Fibroblast of villous mesenchyme (primary cell): ENCODE measurements around the gene RXRA. TPM values are rescaled to one million over a fixed set of nuclear protein-coding genes. Genes with fewer than 3 reads are reported as not detected.
A peak's percentile ranks its signal among the peaks of the same experiment; 100 is the strongest.

ENCODE experiments used
- DNase-seq: peaks from one replicate; pipeline ENCODE4 v3.0.0-alpha.2; 2010; ENCODE audit warnings: low read depth
- H3K4me3 ChIP-seq: 2 replicates; pipeline ENCODE4 v1.5.1; 2011; ENCODE audit warnings: low read depth, mild to moderate bottlenecking, low read length
- total RNA-seq: library from RNA; depleted of rRNA; stranded (reverse); fragments of >200 nt; gene quantifications from 2 replicates; pipeline ENCODE4 v1.2.3, GENCODE V29; 2012
- TF ChIP-seq, protein P1 (sequence below): IDR thresholded peaks from 2 replicates; pipeline ENCODE4 v1.5.1; 2012; ENCODE audit warnings: low read depth, mild to moderate bottlenecking, low read length; ENCODE audit not compliant: insufficient read depth

Gene RXRA
- total RNA-seq, 1 donor, result 16.0 TPM

DNA sequence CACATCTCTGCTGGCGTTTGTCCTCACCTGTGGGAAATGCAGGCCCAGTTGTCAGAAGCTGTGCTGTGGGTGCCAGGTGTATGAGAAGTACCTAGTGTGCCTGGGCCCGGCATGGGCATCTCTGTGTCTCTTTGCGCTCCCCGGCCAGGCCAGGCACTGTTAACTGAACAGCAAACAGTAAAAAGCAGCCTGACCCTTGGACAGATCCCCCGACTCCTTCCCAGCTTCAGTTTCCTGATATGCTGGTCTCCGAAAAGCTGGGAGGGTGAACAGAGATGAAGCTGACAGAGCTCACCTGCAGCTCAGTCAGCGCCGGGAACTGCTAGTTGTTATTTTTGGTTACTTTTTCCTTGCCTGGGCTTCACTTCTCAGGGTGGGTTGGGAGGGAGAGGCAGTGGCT is 28.9 kb downstream of the RXRA start:
- DNase-seq, result no peak
- no peak overlapping the region for H3K4me3 ChIP-seq
- TF ChIP-seq, protein P1, sequence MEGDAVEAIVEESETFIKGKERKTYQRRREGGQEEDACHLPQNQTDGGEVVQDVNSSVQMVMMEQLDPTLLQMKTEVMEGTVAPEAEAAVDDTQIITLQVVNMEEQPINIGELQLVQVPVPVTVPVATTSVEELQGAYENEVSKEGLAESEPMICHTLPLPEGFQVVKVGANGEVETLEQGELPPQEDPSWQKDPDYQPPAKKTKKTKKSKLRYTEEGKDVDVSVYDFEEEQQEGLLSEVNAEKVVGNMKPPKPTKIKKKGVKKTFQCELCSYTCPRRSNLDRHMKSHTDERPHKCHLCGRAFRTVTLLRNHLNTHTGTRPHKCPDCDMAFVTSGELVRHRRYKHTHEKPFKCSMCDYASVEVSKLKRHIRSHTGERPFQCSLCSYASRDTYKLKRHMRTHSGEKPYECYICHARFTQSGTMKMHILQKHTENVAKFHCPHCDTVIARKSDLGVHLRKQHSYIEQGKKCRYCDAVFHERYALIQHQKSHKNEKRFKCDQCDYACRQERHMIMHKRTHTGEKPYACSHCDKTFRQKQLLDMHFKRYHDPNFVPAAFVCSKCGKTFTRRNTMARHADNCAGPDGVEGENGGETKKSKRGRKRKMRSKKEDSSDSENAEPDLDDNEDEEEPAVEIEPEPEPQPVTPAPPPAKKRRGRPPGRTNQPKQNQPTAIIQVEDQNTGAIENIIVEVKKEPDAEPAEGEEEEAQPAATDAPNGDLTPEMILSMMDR, result no peak

DNA sequence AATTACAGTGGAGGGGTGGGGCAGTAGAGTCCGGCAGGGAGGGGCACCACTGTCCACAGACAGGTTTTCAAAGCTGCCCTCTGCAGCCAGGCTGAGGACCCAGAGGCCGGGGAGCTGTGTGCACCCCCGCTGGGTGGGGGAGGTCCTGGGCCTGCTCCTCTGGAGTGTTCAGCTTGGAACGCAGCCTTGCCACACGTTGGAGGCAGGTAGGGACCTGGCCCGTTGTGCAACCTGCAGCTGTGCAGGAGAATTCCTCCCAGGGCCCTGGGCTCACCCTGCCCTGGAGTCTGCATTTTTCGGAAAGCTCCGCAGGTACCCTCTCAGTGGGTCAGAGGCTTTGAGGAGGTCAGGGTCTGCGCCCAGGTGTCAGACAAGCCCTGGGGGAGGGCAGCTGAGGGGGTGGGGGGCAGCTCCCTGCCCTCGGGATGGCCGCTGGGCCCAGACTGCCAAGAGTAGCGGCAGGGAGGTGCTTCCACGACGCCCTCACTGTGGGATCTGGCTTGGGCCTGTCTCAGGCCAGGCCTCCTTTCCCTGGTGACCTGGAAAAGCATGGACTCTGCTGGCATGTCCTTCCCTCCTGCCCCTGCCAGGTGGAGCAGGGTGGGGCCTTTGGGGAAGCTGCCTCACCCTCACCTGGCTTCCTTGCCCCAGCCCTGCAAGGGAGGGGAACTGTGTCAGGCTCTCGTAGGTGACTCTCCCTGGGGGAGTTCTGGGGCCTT is 29.5 kb downstream of the RXRA start:
- TF ChIP-seq, protein P1, result no peak
- H3K4me3 ChIP-seq, result no peak overlapping the region
- DNase-seq, result no peak

DNA sequence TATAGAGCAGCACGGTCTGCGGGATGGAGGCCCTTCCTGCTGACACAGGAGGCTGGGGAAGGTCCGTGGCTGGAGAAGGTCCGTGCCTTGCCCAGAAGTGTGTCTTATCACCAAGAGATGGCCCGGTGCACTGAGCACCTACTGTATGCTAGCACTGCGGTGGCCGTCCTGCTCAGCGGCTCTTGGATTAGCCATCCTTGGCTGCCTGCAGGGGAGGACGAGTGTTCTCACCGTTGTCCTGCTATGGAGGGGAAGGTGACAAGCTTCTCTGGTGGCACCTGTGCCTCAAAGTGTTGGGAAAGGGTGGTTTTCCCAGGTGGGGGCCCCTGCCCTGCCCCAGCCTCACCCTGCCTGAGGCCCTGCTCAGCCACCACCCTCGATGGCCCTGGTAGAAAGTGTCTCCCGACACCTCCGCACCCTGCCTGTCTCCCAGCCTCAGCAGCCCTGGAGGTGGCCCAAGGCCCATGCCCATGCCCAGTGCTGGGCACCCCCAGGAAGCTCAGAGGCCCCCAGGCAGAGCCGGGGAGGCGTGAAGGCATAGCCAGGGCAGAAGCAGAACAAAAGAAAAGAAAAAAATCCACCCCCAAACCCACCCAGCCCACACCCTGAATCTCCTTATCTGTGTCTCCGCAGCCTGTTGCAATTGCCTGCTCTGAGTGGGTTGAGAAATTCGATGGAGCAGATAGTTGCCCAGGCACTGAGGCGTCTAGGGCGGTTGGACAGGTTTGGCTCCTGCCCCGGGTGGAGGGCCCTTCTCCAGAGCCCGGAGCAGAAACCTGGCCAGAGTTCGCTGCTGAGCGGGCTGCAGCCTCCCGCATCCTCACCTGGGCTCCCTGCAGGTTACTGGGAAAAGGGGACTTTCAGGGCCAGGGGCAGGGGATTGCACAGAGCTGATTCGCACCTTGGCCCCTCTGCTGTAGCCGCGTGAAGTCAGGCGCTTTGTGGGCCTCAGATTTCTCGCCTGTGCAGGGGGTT is 30.5 kb downstream of the RXRA start:
- TF ChIP-seq, protein P1, result no peak
- DNase-seq, result peak; percentile 55
- no peak overlapping the region for H3K4me3 ChIP-seq

DNA sequence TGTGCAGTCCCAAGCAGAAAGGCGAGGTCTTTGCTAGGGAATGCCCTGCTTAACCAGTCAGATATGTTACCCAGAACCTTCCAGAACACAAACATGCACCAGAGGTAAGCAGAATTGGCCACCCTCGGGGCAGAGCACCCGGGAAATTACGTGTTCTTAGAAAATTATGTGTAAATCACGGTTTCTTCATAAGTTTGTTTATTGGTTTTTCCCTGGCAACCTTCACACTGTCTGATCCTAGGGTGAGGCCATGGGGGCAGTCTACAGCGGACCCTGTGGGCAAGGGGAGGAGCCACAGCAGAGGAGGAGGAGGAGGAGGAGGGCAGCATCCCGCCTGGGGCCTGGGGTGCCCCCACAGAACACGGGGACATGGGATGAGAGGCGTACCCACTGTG is 31.4 kb downstream of the RXRA start:
- TF ChIP-seq, protein P1, result no peak
- peak; percentile 19 for DNase-seq
- no peak overlapping the region for H3K4me3 ChIP-seq

DNA sequence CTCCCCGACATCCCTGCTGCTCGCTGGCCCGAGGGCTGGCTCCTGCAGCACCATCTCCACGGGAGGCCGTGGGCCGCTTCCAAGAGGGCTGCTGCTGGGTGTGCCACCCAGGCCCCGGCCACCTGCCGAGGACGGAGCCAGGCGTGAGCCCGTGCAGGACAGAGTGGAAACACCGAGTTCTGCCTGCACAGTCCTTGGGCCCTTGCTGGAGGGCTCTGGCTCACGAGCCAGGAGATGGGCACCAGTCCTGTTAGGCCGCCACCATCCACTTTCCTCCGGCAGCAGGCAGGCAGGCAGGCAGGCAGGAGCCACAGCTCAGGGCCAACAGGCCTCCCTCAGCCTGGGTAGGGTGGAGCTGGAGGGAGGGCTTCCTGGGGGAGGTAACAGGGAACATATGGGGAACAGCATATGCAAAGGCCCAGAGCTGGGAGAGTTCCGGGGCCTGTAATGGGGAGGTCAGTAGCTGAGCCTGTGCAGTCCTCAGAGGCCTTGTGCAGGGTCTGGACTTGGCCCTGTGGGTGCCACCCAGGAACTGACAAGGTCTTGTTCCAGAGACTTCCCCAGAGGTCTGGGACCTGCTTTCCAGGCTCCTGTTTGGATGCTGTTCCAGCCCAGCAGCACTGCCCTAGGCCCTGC is 31.9 kb downstream of the RXRA start:
- DNase-seq, result no peak
- no peak overlapping the region for H3K4me3 ChIP-seq
- TF ChIP-seq, protein P1, result no peak

DNA sequence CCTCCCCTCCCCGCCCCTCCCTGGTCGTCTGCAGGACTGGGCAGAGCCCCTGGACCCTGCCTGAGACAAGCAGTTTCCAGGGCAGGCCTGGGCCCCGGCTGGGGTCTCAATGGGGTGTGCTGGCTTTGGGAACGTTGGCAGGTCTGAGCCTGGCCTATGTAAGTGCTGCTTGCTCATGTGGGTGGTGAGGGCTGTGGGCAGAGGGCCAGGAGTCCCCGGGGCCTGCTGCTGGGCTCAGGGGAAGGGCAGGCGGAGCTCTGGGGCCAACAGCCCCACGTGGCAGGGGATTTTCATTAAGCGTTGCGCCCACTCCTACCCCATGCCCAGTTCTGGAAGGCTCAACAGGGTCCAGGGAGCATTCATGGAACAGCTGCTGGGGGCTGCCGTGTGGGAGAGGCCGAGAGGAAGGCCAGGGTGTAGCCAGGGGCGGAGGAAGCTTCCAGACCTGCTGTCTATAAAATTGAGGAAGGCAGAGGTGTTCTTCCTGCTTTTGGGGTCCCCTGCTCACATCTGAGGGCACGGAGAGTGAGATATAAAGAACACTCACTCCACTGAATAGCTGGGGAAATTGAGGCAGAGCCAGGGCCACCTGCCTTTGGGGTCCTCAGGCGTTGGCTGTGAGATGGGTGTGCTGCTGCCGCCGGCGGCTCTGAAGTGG is 32.5 kb downstream of the RXRA start:
- TF ChIP-seq, protein P1, result no peak
- no peak overlapping the region for H3K4me3 ChIP-seq
- DNase-seq, result peak; percentile 46
